K562 (cell line): ENCODE data around the gene FAM78B.

Experiments
- NCOA4 ChIP-seq: fragments of 450-650 bp; IDR thresholded peaks from 2 replicates; pipeline ENCODE4 v1.6.1; 2018; ENCODE audit warnings: mild to moderate bottlenecking; ENCODE audit not compliant: partially characterized antibody
- ZKSCAN1 ChIP-seq: fragments of 150-350 bp; IDR thresholded peaks from 2 replicates; pipeline ENCODE4 v1.6.1; 2016; ENCODE audit warnings: low read depth, low read length

DNA sequence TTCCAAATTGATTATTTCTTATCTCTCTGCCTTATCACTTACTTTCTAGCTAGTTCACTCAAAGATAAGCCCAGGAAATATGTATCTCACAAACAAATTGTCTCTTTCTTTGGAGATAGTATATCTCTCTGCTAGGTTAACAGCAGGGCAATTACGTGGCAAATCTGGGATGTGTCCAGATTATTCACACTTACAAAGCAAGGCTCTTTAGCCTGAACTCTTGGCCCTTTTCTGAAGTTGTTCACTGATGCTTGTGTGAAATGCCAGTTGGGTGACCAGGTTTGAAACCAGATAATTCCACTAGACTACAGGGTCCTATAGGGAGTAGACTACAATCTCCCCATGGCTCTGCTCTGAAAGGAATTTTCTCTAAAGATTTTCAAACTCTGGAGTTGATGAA is 30.8 kb upstream of the FAM78B start:
- no peak for TF ChIP-seq NCOA4
- no peak for TF ChIP-seq ZKSCAN1
